ENCODE measurements around the gene SPG7.
"Not testable (repeated sequence)": the region's sequence is repeated elsewhere in the genome, so short reads cannot be mapped to it uniquely, and the experiment has no call there.

Gene SPG7

GRCh38 chr16:89570342-89570923 is 62.2 kb downstream of the SPG7 start:
- H3K4me1 ChIP-seq (ENCODE audit: insufficient read depth, low read length), result peaks cover 9% of the 10 kb centered on the region
- H3K27ac ChIP-seq (ENCODE audit: low read depth, low read length), result no peak overlapping the region
- H3K36me3 ChIP-seq (ENCODE audit: insufficient read depth, low read length), result no peaks in the 10 kb centered on the region
- H3K4me3 ChIP-seq (ENCODE audit: low read depth in 1 of 2, low read length in 2 of 2), result no peak overlapping the region
- peaks cover 18 to 51% of the 10 kb centered on the region in 2 donors for H3K27me3 ChIP-seq (ENCODE audit: control insufficient read depth in 1 of 2, insufficient read depth in 2 of 2, low read length in 2 of 2)
- H3K9ac ChIP-seq (ENCODE audit: low read length), result no peak overlapping the region
- no peaks in the 10 kb centered on the region for H3K9me3 ChIP-seq (ENCODE audit: low read length)

DNA sequence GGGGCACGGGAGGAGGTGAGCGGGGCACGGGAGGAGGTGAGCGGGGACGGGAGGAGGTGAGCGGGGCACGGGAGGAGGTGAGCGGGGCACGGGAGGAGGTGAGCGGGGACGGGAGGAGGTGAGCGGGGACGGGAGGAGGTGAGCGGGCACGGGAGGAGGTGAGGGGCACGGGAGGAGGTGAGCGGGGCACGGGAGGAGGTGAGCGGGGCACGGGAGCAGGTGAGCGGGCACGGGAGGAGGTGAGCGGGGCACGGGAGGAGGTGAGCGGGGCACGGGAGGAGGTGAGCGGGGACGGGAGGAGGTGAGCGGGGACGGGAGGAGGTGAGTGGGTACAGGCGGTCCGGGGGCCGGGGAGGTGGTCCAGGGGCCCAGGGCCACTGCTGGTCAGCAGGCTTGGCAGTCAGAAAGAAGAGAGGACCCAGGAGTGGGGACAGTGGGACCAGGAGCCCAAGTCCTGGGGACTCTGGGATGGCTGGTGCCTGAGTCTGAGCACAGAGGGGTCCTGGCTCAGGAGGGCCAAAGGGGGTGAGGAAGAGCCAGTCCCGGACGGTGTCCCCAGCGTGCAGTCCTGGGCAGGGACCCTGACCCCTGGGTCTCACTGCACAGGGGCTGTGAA is 62.9 kb downstream of the SPG7 start:
- H3K36me3 ChIP-seq (ENCODE audit: insufficient read depth, low read length); H3K4me1 ChIP-seq (ENCODE audit: insufficient read depth, low read length); H3K4me3 ChIP-seq (ENCODE audit: low read depth in 1 of 2, low read length in 2 of 2); H3K9me3 ChIP-seq (ENCODE audit: low read length); H3K27ac ChIP-seq (ENCODE audit: low read depth, low read length); H3K9ac ChIP-seq (ENCODE audit: low read length): not testable (repeated sequence)
- peaks cover 18 to 54% of the 10 kb centered on the region in 2 donors for H3K27me3 ChIP-seq (ENCODE audit: control insufficient read depth in 1 of 2, insufficient read depth in 2 of 2, low read length in 2 of 2)

- no peaks in the 10 kb centered on the region for H3K36me3 ChIP-seq (ENCODE audit: insufficient read depth, low read length)
- peaks cover 18 to 60% of the 10 kb centered on the region in 2 donors for H3K27me3 ChIP-seq (ENCODE audit: control insufficient read depth in 1 of 2, insufficient read depth in 2 of 2, low read length in 2 of 2)
- no peaks in the 10 kb centered on the region for H3K4me1 ChIP-seq (ENCODE audit: insufficient read depth, low read length)
- H3K9me3 ChIP-seq (ENCODE audit: low read length), result no peaks in the 10 kb centered on the region
- H3K4me3 ChIP-seq (ENCODE audit: low read depth in 1 of 2, low read length in 2 of 2), result no peak overlapping the region
- no peak overlapping the region for H3K27ac ChIP-seq (ENCODE audit: low read depth, low read length)
- no peak overlapping the region for H3K9ac ChIP-seq (ENCODE audit: low read length)
Observed at GRCh38 chr16:89571636-89572035, 63.4 kb downstream of the SPG7 start.

GRCh38 chr16:89572073-89572484 is 63.9 kb downstream of the SPG7 start:
- H3K27me3 ChIP-seq (ENCODE audit: control insufficient read depth in 1 of 2, insufficient read depth in 2 of 2, low read length in 2 of 2), result peaks cover 18 to 64% of the 10 kb centered on the region in 2 donors
- H3K9me3 ChIP-seq (ENCODE audit: low read length), result no peaks in the 10 kb centered on the region
- no peak overlapping the region for H3K27ac ChIP-seq (ENCODE audit: low read depth, low read length)
- no peaks in the 10 kb centered on the region for H3K4me1 ChIP-seq (ENCODE audit: insufficient read depth, low read length)
- no peaks in the 10 kb centered on the region for H3K36me3 ChIP-seq (ENCODE audit: insufficient read depth, low read length)
- no peak overlapping the region for H3K4me3 ChIP-seq (ENCODE audit: low read depth in 1 of 2, low read length in 2 of 2)
- no peak overlapping the region for H3K9ac ChIP-seq (ENCODE audit: low read length)

DNA sequence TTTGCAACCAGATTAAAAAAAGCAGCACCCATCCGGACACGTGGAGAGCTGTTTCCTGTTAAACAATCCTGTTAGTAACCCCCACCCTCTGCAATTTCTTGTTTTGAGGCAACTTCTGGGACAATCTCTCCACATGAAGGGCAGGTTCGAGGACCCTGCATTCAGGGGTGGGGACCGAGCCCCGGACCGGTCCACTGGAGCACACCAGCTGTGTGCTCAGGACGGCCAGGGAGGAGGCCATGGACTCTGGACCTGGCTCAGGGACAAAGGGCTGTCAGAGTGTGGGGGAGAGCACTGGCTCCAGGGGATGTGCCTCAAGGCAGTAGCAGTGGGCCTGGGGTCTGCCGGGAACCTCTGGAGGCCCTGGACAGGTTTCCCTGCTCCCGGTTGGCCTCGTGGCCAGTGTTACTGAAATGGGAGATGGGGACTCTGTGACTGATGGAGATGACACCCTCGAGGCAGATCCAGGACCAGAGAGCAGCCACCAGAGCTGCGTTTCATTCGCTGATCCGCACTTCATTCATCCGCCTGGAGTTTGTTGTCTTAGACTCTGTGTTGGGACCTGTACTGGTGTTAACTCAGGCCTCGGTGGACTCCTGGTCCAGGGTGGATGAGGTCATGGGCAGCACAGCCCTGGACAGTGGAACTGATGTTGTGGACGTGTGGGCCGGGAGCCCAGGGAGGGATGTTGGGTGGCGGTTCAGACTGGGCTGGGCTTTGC is 64.4 kb downstream of the SPG7 start:
- Histone ChIP-seq H3K27ac (ENCODE audit: low read depth, low read length) (no peak overlapping the region), H3K36me3 (ENCODE audit: insufficient read depth, low read length) (no peaks in the 10 kb centered on the region), H3K4me3 (ENCODE audit: low read depth in 1 of 2, low read length in 2 of 2) (no peak overlapping the region), H3K27me3 (ENCODE audit: control insufficient read depth in 1 of 2, insufficient read depth in 2 of 2, low read length in 2 of 2) (peaks cover 18 to 70% of the 10 kb centered on the region in 2 donors), H3K9me3 (ENCODE audit: low read length) (no peaks in the 10 kb centered on the region), H3K4me1 (ENCODE audit: insufficient read depth, low read length) (no peaks in the 10 kb centered on the region), H3K9ac (ENCODE audit: low read length) (no peak overlapping the region)

GRCh38 chr16:89573826-89574680 is 65.8 kb downstream of the SPG7 start:
- no peaks in the 10 kb centered on the region for H3K4me1 ChIP-seq (ENCODE audit: insufficient read depth, low read length)
- peaks cover 18 to 72% of the 10 kb centered on the region in 2 donors for H3K27me3 ChIP-seq (ENCODE audit: control insufficient read depth in 1 of 2, insufficient read depth in 2 of 2, low read length in 2 of 2)
- H3K4me3 ChIP-seq (ENCODE audit: low read depth in 1 of 2, low read length in 2 of 2), result no peak overlapping the region
- no peaks in the 10 kb centered on the region for H3K9me3 ChIP-seq (ENCODE audit: low read length)
- no peak overlapping the region for H3K9ac ChIP-seq (ENCODE audit: low read length)
- H3K27ac ChIP-seq (ENCODE audit: low read depth, low read length), result no peak overlapping the region
- H3K36me3 ChIP-seq (ENCODE audit: insufficient read depth, low read length), result no peaks in the 10 kb centered on the region

DNA sequence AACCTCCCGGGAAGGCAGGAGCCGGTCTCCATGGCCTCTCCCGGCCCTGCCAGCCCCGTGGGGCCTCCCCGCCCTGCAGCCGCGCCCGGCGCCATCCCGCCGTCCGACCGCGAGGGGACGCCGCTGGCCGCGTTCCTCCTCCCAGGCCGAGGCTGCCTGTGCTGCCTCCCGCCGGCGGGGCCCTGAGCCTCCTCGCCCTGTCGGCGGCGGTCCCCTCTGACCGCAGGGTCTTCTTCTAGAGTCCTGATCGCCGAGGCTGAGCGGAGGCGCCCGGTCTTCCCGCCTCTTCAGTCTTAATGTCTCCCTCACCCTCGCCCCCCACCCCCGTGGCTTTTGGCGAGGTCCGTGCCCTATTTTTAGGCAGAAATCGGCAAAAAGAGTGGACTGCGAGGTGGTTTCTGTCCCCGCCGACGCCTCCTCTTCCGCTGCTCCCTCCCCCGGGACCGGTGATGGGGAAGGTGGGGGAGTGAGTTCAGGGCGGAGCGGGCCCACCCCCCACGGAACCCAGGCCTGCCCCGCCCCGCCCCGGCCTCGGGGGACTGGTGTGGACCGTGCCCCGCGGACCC is 66.6 kb downstream of the SPG7 start:
- no peaks in the 10 kb centered on the region for H3K36me3 ChIP-seq (ENCODE audit: insufficient read depth, low read length)
- no peak overlapping the region for H3K9ac ChIP-seq (ENCODE audit: low read length)
- no peak overlapping the region for H3K27ac ChIP-seq (ENCODE audit: low read depth, low read length)
- peaks cover 18 to 68% of the 10 kb centered on the region in 2 donors for H3K27me3 ChIP-seq (ENCODE audit: control insufficient read depth in 1 of 2, insufficient read depth in 2 of 2, low read length in 2 of 2)
- no peak overlapping the region for H3K4me3 ChIP-seq (ENCODE audit: low read depth in 1 of 2, low read length in 2 of 2)
- no peaks in the 10 kb centered on the region for H3K4me1 ChIP-seq (ENCODE audit: insufficient read depth, low read length)
- no peaks in the 10 kb centered on the region for H3K9me3 ChIP-seq (ENCODE audit: low read length)

DNA sequence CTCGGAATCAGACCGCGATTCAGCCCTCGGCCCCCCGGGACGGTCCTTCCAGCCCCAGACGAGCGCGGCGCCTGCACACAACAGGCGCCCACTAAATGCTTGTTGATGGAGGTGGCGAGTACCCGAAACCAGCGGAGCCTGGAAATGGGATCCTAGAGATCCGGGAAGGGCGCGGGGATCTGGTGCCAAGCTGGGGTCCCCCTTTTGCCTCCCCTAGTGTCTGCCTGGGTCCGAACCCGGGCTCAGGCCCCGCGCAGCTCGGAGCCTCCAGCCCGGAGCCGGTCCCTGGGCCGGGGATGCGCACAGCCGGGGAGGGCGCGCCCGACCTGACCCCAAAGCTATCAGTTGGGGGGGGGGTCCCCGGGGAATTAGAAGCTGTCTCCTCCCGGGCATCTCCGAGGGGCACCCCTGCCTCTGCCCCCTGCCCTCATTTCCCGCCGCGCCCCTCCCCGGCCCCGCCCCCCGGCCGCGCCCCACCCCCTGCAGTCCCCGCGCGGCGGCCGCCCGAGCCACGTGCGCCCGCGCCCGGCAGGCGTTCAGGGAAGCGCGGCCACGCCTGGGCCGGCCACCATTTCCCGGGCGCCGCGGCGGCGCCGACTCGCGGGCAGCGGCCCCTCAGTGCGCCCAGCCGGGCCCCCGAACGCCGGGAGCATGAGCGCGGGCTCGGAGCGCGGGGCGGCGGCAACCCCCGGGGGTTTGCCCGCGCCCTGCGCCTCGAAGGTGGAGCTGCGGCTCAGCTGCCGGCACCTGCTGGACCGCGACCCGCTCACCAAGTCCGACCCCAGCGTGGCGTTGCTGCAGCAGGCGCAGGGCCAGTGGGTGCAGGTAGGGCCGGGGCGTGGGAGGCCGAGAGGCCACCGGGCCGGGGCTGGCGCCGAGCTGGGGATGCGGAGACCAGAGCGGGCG is 67.3 kb downstream of the SPG7 start, which contains the start of gene CPNE7:
Gene CPNE7, plus strand, starts transcription at position 512 of the 906 bp plus-strand sequence. Its CDS starts 140 bp downstream, at position 652.
- no peaks in the 10 kb centered on the region for H3K9me3 ChIP-seq (ENCODE audit: low read length)
- no peaks in the 10 kb centered on the region for H3K36me3 ChIP-seq (ENCODE audit: insufficient read depth, low read length)
- no peaks in the 10 kb centered on the region for H3K4me1 ChIP-seq (ENCODE audit: insufficient read depth, low read length)
- H3K4me3 ChIP-seq (ENCODE audit: low read depth in 1 of 2, low read length in 2 of 2), result no peak within 1 kb of the TSS
- H3K27me3 ChIP-seq (ENCODE audit: control insufficient read depth in 1 of 2, insufficient read depth in 2 of 2, low read length in 2 of 2), result peaks cover 18 to 60% of the 10 kb centered on the region in 2 donors
- H3K27ac ChIP-seq (ENCODE audit: low read depth, low read length), result no peak within 1 kb of the TSS
- no peak within 1 kb of the TSS for H3K9ac ChIP-seq (ENCODE audit: low read length)

DNA sequence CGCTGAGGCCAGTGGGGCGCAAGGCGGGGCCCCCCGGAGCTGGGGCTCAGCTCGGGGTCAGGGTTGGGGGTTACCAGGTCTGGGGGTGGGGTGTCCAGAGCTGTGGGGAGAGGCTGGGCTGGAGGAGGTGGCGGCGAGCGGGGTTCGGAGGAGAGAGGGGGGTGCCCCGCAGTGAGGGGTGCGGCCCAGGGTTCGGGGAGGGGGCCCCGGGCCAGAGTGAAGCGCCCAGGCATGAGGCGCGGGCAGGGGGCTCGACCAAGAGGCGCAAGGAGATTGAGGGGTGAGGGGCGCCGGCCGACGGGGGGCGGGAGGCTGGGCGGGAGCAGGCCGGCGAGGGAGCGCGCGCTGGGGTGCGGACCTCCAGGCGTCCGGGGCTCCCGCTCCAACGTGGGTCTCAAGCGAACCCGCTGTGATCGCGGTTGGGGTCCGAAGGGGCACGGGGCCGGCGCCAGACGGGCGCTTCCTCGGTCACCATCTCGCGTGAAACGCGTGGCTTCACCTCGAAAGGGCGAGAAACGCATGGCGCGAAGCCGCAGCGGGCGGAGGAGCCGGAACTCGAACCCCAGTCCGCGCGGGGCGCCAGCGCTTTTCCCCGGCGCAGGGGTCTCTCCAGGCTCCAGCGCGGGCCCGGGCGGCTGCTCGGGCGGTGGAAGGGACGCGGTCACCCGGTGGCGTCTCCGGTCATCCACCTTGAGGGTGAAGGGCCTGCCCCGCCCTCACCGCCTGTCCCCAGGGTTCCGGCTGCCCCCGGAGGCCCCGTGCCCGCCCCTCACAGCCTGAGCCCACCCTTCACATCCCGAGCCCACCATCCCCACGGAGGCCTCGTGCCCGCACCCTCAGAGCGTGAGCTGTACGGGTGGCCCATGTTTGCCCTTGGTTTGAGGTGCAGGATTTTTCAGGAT is 68.2 kb downstream of the SPG7 start:
- peaks cover 18 to 55% of the 10 kb centered on the region in 2 donors for H3K27me3 ChIP-seq (ENCODE audit: control insufficient read depth in 1 of 2, insufficient read depth in 2 of 2, low read length in 2 of 2)
- no peak overlapping the region for H3K4me3 ChIP-seq (ENCODE audit: low read depth in 1 of 2, low read length in 2 of 2)
- no peak overlapping the region for H3K9ac ChIP-seq (ENCODE audit: low read length)
- no peak overlapping the region for H3K27ac ChIP-seq (ENCODE audit: low read depth, low read length)
- H3K4me1 ChIP-seq (ENCODE audit: insufficient read depth, low read length), result no peaks in the 10 kb centered on the region
- no peaks in the 10 kb centered on the region for H3K9me3 ChIP-seq (ENCODE audit: low read length)
- H3K36me3 ChIP-seq (ENCODE audit: insufficient read depth, low read length), result no peaks in the 10 kb centered on the region

All from muscle layer of colon (tissue), 2 donors.